BJ (cell line): Measurements from ENCODE around the gene GET3. TPM values are rescaled to one million over a fixed set of nuclear protein-coding genes. Genes with fewer than 3 reads are reported as not detected.
A peak's percentile ranks its signal among the peaks of the same experiment; 100 is the strongest.

Experiments used
- CTCF ChIA-PET: fragments of 350-600 bp; formaldehyde crosslinking; extraction: SDS; loops from one replicate; lab custom pipeline; 2021; ENCODE audit warnings: antibody characterized with exemption, inconsistent platforms; lab: Yijun Ruan, JAX
- POLR2A ChIA-PET: fragments of 300-600 bp; sonication (Branson Sonifier 250); formaldehyde crosslinking; extraction: SDS; loops from one replicate; lab custom pipeline; 2021; ENCODE audit warnings: antibody characterized with exemption; lab: Charles Lee
- DNase-seq: peaks from one replicate; pipeline ENCODE4 v3.0.0-alpha.2; 2011; ENCODE audit warnings: low read depth
- H3K27me3 ChIP-seq: 2 replicates; pipeline ENCODE4 v1.6.0; 2011; ENCODE audit warnings: low read length; ENCODE audit not compliant: control insufficient read depth, insufficient read depth
- H3K36me3 ChIP-seq: 2 replicates; pipeline ENCODE4 v1.5.1; 2011; ENCODE audit warnings: low read length; ENCODE audit not compliant: control insufficient read depth, insufficient read depth
- H3K4me3 ChIP-seq: 2 replicates; pipeline ENCODE4 v1.5.1; 2011; ENCODE audit warnings: low read depth, mild to moderate bottlenecking, control low read depth, low read length
- CTCF ChIP-seq: IDR thresholded peaks from 2 replicates; pipeline ENCODE4 v1.5.1; 2011; ENCODE audit warnings: low read depth, mild to moderate bottlenecking, control low read depth, inconsistent platforms, low read length, moderate library complexity; ENCODE audit not compliant: insufficient read depth
- polyA plus RNA-seq: library from polyadenylated mRNA; depleted of rRNA; stranded (reverse); fragments of >200 nt; gene quantifications from 2 replicates; pipeline ENCODE4 v1.2.3, GENCODE V29; 2011

Gene GET3
- polyA plus RNA-seq, 1 experiment: 250 TPM

GRCh38 chr19:12789098-12789903, 52.0 kb downstream of the GET3 start:
- Histone ChIP-seq H3K36me3 (peaks cover 3% of the 10 kb centered on the region), H3K4me3 (peak overlapping the region; percentile 94), H3K27me3 (no peaks in the 10 kb centered on the region)
- POLR2A ChIA-PET: no interaction called here
- TF ChIP-seq CTCF: no peak
- DNase-seq: no peak
- CTCF ChIA-PET: interaction anchor here (0.9 to 3.6 kb wide), 6 partner anchors 12 to 59 kb away, joined by 3 to 28 read pairs (median 8); no protein-coding TSS in a partner anchor

- peak; percentile 75 for DNase-seq
- CTCF ChIA-PET: interaction anchor here (0.9 to 17.9 kb wide), 6 partner anchors 12 to 30 kb away, joined by 5 to 874 read pairs (median 8); partner anchors contain the start of gene HOOK2
- peak overlapping the region; percentile 94 for H3K4me3 ChIP-seq
- POLR2A ChIA-PET: no interaction called here
- no peaks in the 10 kb centered on the region for H3K27me3 ChIP-seq
- peaks cover 3% of the 10 kb centered on the region for H3K36me3 ChIP-seq
- TF ChIP-seq CTCF: no peak
Measured at GRCh38 chr19:12789904-12790619, 52.8 kb downstream of the GET3 start.

- Histone ChIP-seq H3K4me3 (peak overlapping the region; percentile 94), H3K36me3 (peaks cover 3% of the 10 kb centered on the region), H3K27me3 (no peaks in the 10 kb centered on the region)
- no peak for DNase-seq
- POLR2A ChIA-PET: interaction anchor here (1.2 to 3.6 kb wide), 3 partner anchors 8 to 25 kb away, joined by 5 to 16 read pairs (median 8); no protein-coding TSS in a partner anchor
- CTCF ChIA-PET: interaction anchor here (0.6 to 17.9 kb wide), 2 partner anchors 24 to 57 kb away, joined by 3 to 874 read pairs; partner anchors contain the start of gene HOOK2
- TF ChIP-seq CTCF: no peak
Measured at GRCh38 chr19:12790628-12791344, 53.5 kb downstream of the GET3 start.

GRCh38 chr19:12791345-12792050, 54.2 kb downstream of the GET3 start, which contains the start of gene JUNB:
JUNB (plus strand) TSS chr19:12791486; CDS start chr19:12791772, 286 bp downstream.
- Histone ChIP-seq H3K27me3 (no peaks in the 10 kb centered on the region), H3K4me3 (peak within 1 kb of the TSS; percentile 94), H3K36me3 (peaks cover 3% of the 10 kb centered on the region)
- POLR2A ChIA-PET: interaction anchor here (0.6 to 3.6 kb wide), 5 partner anchors 9 to 354 kb away, joined by 3 to 16 read pairs (median 5); no protein-coding TSS in a partner anchor
- DNase-seq: peak; percentile 83
- TF ChIP-seq CTCF: no peak
- CTCF ChIA-PET: interaction anchor here (0.6 to 17.9 kb wide), 3 partner anchors 9 to 56 kb away, joined by 3 to 874 read pairs (median 4); partner anchors contain the start of gene HOOK2
